ENCODE data around the gene ACOT12.
"Not testable (repeated sequence)": the region's sequence is repeated elsewhere in the genome, so short reads cannot be mapped to it uniquely, and the experiment has no call there.

ACOT12 gene

GRCh38 chr5:81297531-81297930 lies 96.4 kb downstream of the ACOT12 start:
- H3K9me3 Mint-ChIP-seq: peaks cover 23% of the 10 kb centered on the region
- H3K27ac Mint-ChIP-seq: peak overlapping the region; percentile 10
- H3K4me3 Mint-ChIP-seq: no peak overlapping the region
- H3K36me3 Mint-ChIP-seq (ENCODE audit: low read depth): peaks cover 25% of the 10 kb centered on the region
- no peak for DNase-seq
- H3K4me1 Mint-ChIP-seq: peaks cover 30% of the 10 kb centered on the region
- TF ChIP-seq CTCF (IDR thresholded peaks at IDR 0.05): no peak
- no peaks in the 10 kb centered on the region for H3K27me3 Mint-ChIP-seq (ENCODE audit: low read depth, poor library complexity)

GRCh38 chr5:81294021-81294420 lies 99.9 kb downstream of the ACOT12 start:
- not testable (repeated sequence) for DNase-seq; H3K4me1 Mint-ChIP-seq; H3K27me3 Mint-ChIP-seq (ENCODE audit: low read depth, poor library complexity); H3K4me3 Mint-ChIP-seq; H3K27ac Mint-ChIP-seq
- Mint-ChIP-seq H3K36me3 (ENCODE audit: low read depth) (peaks cover 60% of the 10 kb centered on the region), H3K9me3 (peaks cover 55% of the 10 kb centered on the region)

- Mint-ChIP-seq H3K4me3 (no peak overlapping the region), H3K27ac (no peak overlapping the region), H3K4me1 (no peaks in the 10 kb centered on the region), H3K9me3 (peaks cover 57% of the 10 kb centered on the region), H3K27me3 (ENCODE audit: low read depth, poor library complexity) (no peaks in the 10 kb centered on the region), H3K36me3 (ENCODE audit: low read depth) (peaks cover 67% of the 10 kb centered on the region)
- no peak for DNase-seq
- no peak for TF ChIP-seq CTCF (IDR thresholded peaks at IDR 0.05)
Measured at GRCh38 chr5:81292130-81292529, 101.8 kb downstream of the ACOT12 start.

GRCh38 chr5:81290146-81290545 lies 103.8 kb downstream of the ACOT12 start:
- no peaks in the 10 kb centered on the region for H3K4me1 Mint-ChIP-seq
- H3K4me3 Mint-ChIP-seq: no peak overlapping the region

GRCh38 chr5:81288021-81288433 lies 105.9 kb downstream of the ACOT12 start:
- Mint-ChIP-seq H3K27me3 (ENCODE audit: low read depth, poor library complexity) (no peaks in the 10 kb centered on the region), H3K36me3 (ENCODE audit: low read depth) (peaks cover 67% of the 10 kb centered on the region), H3K4me3 (no peak overlapping the region), H3K9me3 (peaks cover 47% of the 10 kb centered on the region), H3K4me1 (no peaks in the 10 kb centered on the region), H3K27ac (no peak overlapping the region)
- TF ChIP-seq CTCF (IDR thresholded peaks at IDR 0.05): no peak
- DNase-seq: no peak

More at GRCh38 chr5:81290146-81290545, 103.8 kb downstream of the ACOT12 start:
- Mint-ChIP-seq H3K36me3 (ENCODE audit: low read depth) (peaks cover 71% of the 10 kb centered on the region), H3K27me3 (ENCODE audit: low read depth, poor library complexity) (no peaks in the 10 kb centered on the region), H3K9me3 (peaks cover 57% of the 10 kb centered on the region), H3K27ac (no peak overlapping the region)
- DNase-seq: no peak
- TF ChIP-seq CTCF (IDR thresholded peaks at IDR 0.05): no peak

GRCh38 chr5:81286059-81286617 lies 107.8 kb downstream of the ACOT12 start:
- H3K4me3 Mint-ChIP-seq: no peak overlapping the region
- H3K27me3 Mint-ChIP-seq (ENCODE audit: low read depth, poor library complexity): no peaks in the 10 kb centered on the region
- H3K4me1 Mint-ChIP-seq: no peaks in the 10 kb centered on the region
- H3K9me3 Mint-ChIP-seq: peaks cover 40% of the 10 kb centered on the region
- no peak for DNase-seq
- peaks cover 61% of the 10 kb centered on the region for H3K36me3 Mint-ChIP-seq (ENCODE audit: low read depth)
- H3K27ac Mint-ChIP-seq: no peak overlapping the region
- no peak for TF ChIP-seq CTCF (IDR thresholded peaks at IDR 0.05)
